HEK293 (cell line): Measurements from ENCODE around the gene KCNK1.
"Not testable (repeated sequence)": the region's sequence is repeated elsewhere in the genome, so short reads cannot be mapped to it uniquely, and the experiment has no call there.

Experiments
- CTCF ChIA-PET: fragments of 350-600 bp; formaldehyde crosslinking; extraction: SDS; loops from one replicate; lab custom pipeline; 2021; ENCODE audit warnings: antibody characterized with exemption; lab: Yijun Ruan, JAX
- POLR2A ChIA-PET: fragments of 300-600 bp; formaldehyde crosslinking; extraction: SDS; loops from one replicate; lab custom pipeline; 2020; ENCODE audit warnings: antibody characterized with exemption, inconsistent platforms; lab: Yijun Ruan, JAX
- H3K27ac ChIP-seq: fragments of 200-500 bp; sonication (Bioruptor generic); 2 replicates; pipeline ENCODE4 v1.5.1; 2014; ENCODE audit warnings: low read depth, low read length, control low read depth, inconsistent platforms; ENCODE audit errors: extremely low read depth
- H3K36me3 ChIP-seq, 2 experiments: fragments of 200-500 bp in 1 of 2; sonication (Bioruptor generic) in 1 of 2; 1 replicate in 1 of 2; 2 replicates in 1 of 2; pipeline ENCODE4 v1.5.1; 2014 to 2017; ENCODE audit warnings: inconsistent platforms in 2 of 2, low read length in 2 of 2; ENCODE audit not compliant: control insufficient read depth in 2 of 2, insufficient read depth in 1 of 2
- H3K4me1 ChIP-seq: fragments of 200-500 bp; sonication (Bioruptor generic); 2 replicates; pipeline ENCODE4 v1.5.1; 2014; ENCODE audit warnings: mild to moderate bottlenecking, low read length, inconsistent platforms; ENCODE audit not compliant: control insufficient read depth, insufficient read depth
- H3K4me3 ChIP-seq: 2 replicates; pipeline ENCODE4 v1.5.1; 2011; ENCODE audit warnings: low read depth, mild to moderate bottlenecking, control low read depth, low read length, moderate library complexity
- H3K9me3 ChIP-seq: fragments of 200-500 bp; sonication (Bioruptor generic); 2 replicates; pipeline ENCODE4 v1.5.1; 2014; ENCODE audit warnings: low read depth, low read length, inconsistent platforms; ENCODE audit not compliant: control insufficient read depth, insufficient read depth
- BCL11A ChIP-seq: fragments of 450-650 bp; formaldehyde crosslinking; IDR thresholded peaks from 2 replicates; pipeline ENCODE4 v1.5.1; 2016; ENCODE audit warnings: low read depth, missing biosample characterization, missing genetic modification characterization
- BCL11B ChIP-seq: fragments of 450-650 bp; formaldehyde crosslinking; IDR thresholded peaks from 2 replicates; pipeline ENCODE4 v1.5.1; 2016; ENCODE audit warnings: low read depth, missing biosample characterization, missing genetic modification characterization
- EGR2 ChIP-seq: fragments of 450-650 bp; formaldehyde crosslinking; IDR thresholded peaks from 2 replicates; pipeline ENCODE4 v1.5.1; 2016; ENCODE audit warnings: low read depth, missing biosample characterization, missing genetic modification characterization
- GLIS2 ChIP-seq: fragments of 450-650 bp; formaldehyde crosslinking; IDR thresholded peaks from 2 replicates; pipeline ENCODE4 v1.5.1; 2016; ENCODE audit warnings: missing biosample characterization, missing genetic modification characterization
- OVOL3 ChIP-seq: fragments of 450-650 bp; formaldehyde crosslinking; IDR thresholded peaks from 2 replicates; pipeline ENCODE4 v1.5.1; 2016; ENCODE audit warnings: missing biosample characterization, missing genetic modification characterization
- SCRT1 ChIP-seq: fragments of 450-650 bp; formaldehyde crosslinking; IDR thresholded peaks from 2 replicates; pipeline ENCODE4 v1.5.1; 2016; ENCODE audit warnings: missing biosample characterization, missing genetic modification characterization, borderline replicate concordance
- SCRT2 ChIP-seq: fragments of 450-650 bp; formaldehyde crosslinking; IDR thresholded peaks from 2 replicates; pipeline ENCODE4 v1.5.1; 2016; ENCODE audit warnings: missing biosample characterization, missing genetic modification characterization
- ZBTB20 ChIP-seq: fragments of 450-650 bp; formaldehyde crosslinking; IDR thresholded peaks from 2 replicates; pipeline ENCODE4 v1.5.1; 2016; ENCODE audit warnings: missing biosample characterization, missing genetic modification characterization
- ZNF155 ChIP-seq: fragments of 450-650 bp; formaldehyde crosslinking; IDR thresholded peaks from 2 replicates; pipeline ENCODE4 v1.5.1; 2016; ENCODE audit warnings: missing biosample characterization, missing genetic modification characterization
- ZNF169 ChIP-seq: fragments of 450-650 bp; formaldehyde crosslinking; IDR thresholded peaks from 2 replicates; pipeline ENCODE4 v1.5.1; 2016; ENCODE audit warnings: missing biosample characterization, missing genetic modification characterization
- ZNF19 ChIP-seq: fragments of 450-650 bp; formaldehyde crosslinking; IDR thresholded peaks from 2 replicates; pipeline ENCODE4; 2016; ENCODE audit warnings: missing biosample characterization, missing genetic modification characterization, low read depth
- ZNF274 ChIP-seq, 2 experiments: fragments of 200-500 bp in 1 of 2; fragments of 450-650 bp in 1 of 2; sonication (Bioruptor generic) in 1 of 2; formaldehyde crosslinking in 1 of 2; IDR thresholded peaks; 2 replicates each; pipeline versions ENCODE4 v1.5.1 to v1.6.1; 2014 to 2016; ENCODE audit warnings: borderline replicate concordance in 1 of 2, inconsistent platforms in 1 of 2, low read length in 1 of 2, missing biosample characterization in 1 of 2, missing genetic modification characterization in 1 of 2
- ZNF514 ChIP-seq: fragments of 450-650 bp; formaldehyde crosslinking; IDR thresholded peaks from 2 replicates; pipeline ENCODE4 v1.5.1; 2016; ENCODE audit warnings: missing biosample characterization, missing genetic modification characterization
- ZNF529 ChIP-seq: fragments of 450-650 bp; formaldehyde crosslinking; IDR thresholded peaks from 2 replicates; pipeline ENCODE4 v1.5.1; 2017; ENCODE audit warnings: missing genetic modification characterization, missing biosample characterization; ENCODE audit not compliant: insufficient replicate concordance
- ZNF549 ChIP-seq: fragments of 450-650 bp; IDR thresholded peaks from 2 replicates; pipeline ENCODE4 v1.5.1; 2018; ENCODE audit warnings: missing biosample characterization, missing genetic modification characterization, mild to moderate bottlenecking, inconsistent platforms, moderate library complexity
- ZNF596 ChIP-seq: fragments of 450-650 bp; IDR thresholded peaks from 2 replicates; pipeline ENCODE4 v1.5.0; 2018; ENCODE audit warnings: missing biosample characterization, mild to moderate bottlenecking, missing genetic modification characterization, moderate library complexity
- ZNF660 ChIP-seq: fragments of 450-650 bp; IDR thresholded peaks from 2 replicates; pipeline ENCODE4 v1.5.1; 2018; ENCODE audit warnings: missing biosample characterization, mild to moderate bottlenecking, missing genetic modification characterization
- ZNF791 ChIP-seq: fragments of 450-650 bp; formaldehyde crosslinking; IDR thresholded peaks from 2 replicates; pipeline ENCODE4 v1.5.1; 2016; ENCODE audit warnings: missing biosample characterization, missing genetic modification characterization
- TF ChIP-seq, protein P1 (sequence below): fragments of 450-650 bp; formaldehyde crosslinking; IDR thresholded peaks from 2 replicates; pipeline ENCODE4 v1.5.1; 2017; ENCODE audit warnings: missing biosample characterization, missing genetic modification characterization
- TF ChIP-seq, protein P2 (sequence below): fragments of 450-650 bp; formaldehyde crosslinking; IDR thresholded peaks from 2 replicates; pipeline ENCODE4 v1.5.1; 2016; ENCODE audit warnings: missing biosample characterization, missing genetic modification characterization

The KCNK1 gene

DNA sequence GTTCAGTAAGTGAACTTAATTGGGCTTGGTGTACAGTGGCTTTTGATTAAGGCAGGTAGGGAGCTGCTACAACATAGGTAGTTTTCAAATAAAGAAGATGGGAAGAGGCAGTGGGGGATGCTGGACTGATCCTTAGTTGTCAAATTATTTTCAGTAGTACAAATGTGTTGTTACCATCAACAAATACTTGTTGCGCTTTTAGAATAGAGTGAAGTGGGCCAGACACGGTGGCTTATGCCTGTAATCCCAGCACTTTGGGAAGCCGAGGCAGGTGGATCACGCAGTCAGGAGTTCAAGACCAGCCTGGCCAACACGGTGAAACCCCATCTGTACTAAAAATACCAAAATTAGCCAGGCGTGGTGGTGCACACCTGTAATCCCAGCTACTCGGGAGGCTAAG lies 5.5 kb downstream of the KCNK1 start:
- H3K4me1 ChIP-seq, POLR2A ChIA-PET, H3K27ac ChIP-seq, H3K9me3 ChIP-seq, H3K4me3 ChIP-seq: not testable (repeated sequence)
- H3K36me3 ChIP-seq: peaks cover 8 to 19% of the 10 kb centered on the region in 2 experiments; a peak in 2 of 3 replicates
- peak; percentile 56; the same call in 1 of the 2 replicates for TF ChIP-seq SCRT1 (tag by site-specific recombination)
- peak; percentile 87 for TF ChIP-seq SCRT2 (tag by site-specific recombination)
- CTCF ChIA-PET: interaction anchor here (0.6 to 1.1 kb wide), 3 partner anchors 169 to 178 kb away, joined by 3 to 5 read pairs (median 3); no protein-coding TSS in a partner anchor

DNA sequence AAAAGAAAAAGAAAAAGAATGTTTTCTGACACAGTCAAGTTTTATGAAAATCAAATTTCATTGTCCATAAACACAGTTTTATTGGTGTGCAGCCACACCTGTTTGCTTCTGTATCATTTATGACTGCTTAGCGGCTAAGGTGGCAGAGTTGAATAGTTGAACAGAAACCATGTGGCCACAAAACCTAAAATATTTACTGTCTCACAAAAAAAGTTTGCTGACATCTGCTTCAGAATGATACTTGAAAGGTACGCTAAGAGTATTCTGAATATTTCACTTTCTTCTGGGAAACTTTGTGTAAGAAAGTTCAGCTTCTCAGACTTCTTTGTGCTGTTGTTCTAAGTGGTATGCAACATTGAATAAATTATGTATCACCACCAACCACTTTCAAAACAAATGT lies 6.2 kb downstream of the KCNK1 start:
- peaks cover 5% of the 10 kb centered on the region; the same call in 1 of the 2 replicates for H3K4me1 ChIP-seq
- H3K9me3 ChIP-seq: no peaks in the 10 kb centered on the region
- ChIA-PET CTCF (interaction anchor here (0.6 to 2.0 kb wide), 2 partner anchors 169 to 179 kb away, joined by 3 to 5 read pairs; no protein-coding TSS in a partner anchor), POLR2A (interaction anchor here (0.9 kb wide), 1 partner anchor 11 kb away, joined by 3 read pairs; no protein-coding TSS in a partner anchor)
- no peak overlapping the region for H3K27ac ChIP-seq
- peaks cover 8 to 19% of the 10 kb centered on the region in 2 experiments; a peak in 2 of 3 replicates for H3K36me3 ChIP-seq
- TF ChIP-seq GLIS2: no peak
- TF ChIP-seq, protein P1, sequence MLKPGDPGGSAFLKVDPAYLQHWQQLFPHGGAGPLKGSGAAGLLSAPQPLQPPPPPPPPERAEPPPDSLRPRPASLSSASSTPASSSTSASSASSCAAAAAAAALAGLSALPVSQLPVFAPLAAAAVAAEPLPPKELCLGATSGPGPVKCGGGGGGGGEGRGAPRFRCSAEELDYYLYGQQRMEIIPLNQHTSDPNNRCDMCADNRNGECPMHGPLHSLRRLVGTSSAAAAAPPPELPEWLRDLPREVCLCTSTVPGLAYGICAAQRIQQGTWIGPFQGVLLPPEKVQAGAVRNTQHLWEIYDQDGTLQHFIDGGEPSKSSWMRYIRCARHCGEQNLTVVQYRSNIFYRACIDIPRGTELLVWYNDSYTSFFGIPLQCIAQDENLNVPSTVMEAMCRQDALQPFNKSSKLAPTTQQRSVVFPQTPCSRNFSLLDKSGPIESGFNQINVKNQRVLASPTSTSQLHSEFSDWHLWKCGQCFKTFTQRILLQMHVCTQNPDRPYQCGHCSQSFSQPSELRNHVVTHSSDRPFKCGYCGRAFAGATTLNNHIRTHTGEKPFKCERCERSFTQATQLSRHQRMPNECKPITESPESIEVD: 0 out of 2 replicates have a peak, but pooled peaks have one; percentile 28
- no peak overlapping the region for H3K4me3 ChIP-seq

DNA sequence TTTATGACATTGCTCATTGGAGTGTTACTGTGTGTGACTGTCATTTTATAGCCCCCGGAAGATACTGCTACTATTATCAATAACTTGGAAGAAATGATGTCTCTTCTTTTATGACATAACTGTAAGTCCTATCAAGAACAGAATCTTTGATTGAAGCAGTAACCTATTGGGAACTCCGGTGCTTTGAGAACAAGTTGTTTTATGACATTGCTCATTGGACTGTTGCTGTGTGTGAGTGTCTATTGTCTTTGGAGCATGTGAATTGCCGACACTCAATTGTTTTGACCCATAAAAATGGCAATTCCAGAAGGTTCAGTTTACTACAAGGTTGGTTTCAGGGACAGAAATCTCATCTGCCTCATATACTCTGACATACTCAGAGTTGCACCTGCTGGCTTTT lies 8.0 kb downstream of the KCNK1 start:
- POLR2A ChIA-PET: no interaction called here
- Histone ChIP-seq H3K9me3 (no peaks in the 10 kb centered on the region), H3K36me3 (peaks cover 8 to 19% of the 10 kb centered on the region in 2 experiments; a peak in 2 of 3 replicates), H3K4me3 (no peak overlapping the region), H3K27ac (no peak overlapping the region), H3K4me1 (0 out of 2 replicates have a peak, but pooled peaks cover 2% of the 10 kb centered on the region)
- TF ChIP-seq ZBTB20 (no peak), ZNF155 (tag by site-specific recombination) (no peak), ZNF514 (tag by site-specific recombination) (no peak), EGR2 (tag by site-specific recombination) (no peak), BCL11A (tag by site-specific recombination) (no peak), ZNF169 (no peak), ZNF791 (no peak), BCL11B (tag by site-specific recombination) (no peak), OVOL3 (no peak), ZNF529 (tag by site-specific recombination) (no peak), ZNF19 (tag by site-specific recombination) (no peak)
- CTCF ChIA-PET: interaction anchor here (1.4 to 2.0 kb wide), 2 partner anchors 8 to 181 kb away, joined by 5 read pairs; partner anchors contain the start of gene KCNK1

DNA sequence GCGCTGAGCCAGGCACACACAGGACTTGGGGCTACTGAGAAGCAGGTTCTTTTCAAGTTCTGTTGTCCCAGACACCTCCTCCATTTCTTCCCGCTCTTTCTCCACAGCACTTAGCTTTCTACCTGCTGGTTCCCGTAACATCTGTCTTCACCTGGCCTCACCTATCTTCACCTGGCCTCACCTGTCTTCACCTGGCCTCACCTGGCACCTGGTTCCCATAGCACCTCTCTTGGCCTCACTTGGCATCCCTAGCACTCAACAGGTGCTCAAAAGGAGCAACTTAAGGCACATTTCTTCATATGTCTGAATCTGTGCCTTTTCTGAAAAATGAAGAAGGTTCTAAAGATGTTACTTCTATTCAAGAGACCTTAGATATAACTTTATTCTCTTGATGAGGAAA lies 10.4 kb downstream of the KCNK1 start:
- POLR2A ChIA-PET: no interaction called here
- TF ChIP-seq ZNF660 (tag by site-specific recombination) (no peak), ZNF274 (IDR thresholded peaks at IDR 0.05; ENCODE audit: low read length) (no peak), ZNF274 (tag by site-specific recombination; IDR thresholded peaks at IDR 0.05; ENCODE audit: borderline replicate concordance) (no peak), ZNF549 (tag by site-specific recombination) (no peak), ZNF596 (tag by site-specific recombination) (no peak)
- TF ChIP-seq, protein P2, sequence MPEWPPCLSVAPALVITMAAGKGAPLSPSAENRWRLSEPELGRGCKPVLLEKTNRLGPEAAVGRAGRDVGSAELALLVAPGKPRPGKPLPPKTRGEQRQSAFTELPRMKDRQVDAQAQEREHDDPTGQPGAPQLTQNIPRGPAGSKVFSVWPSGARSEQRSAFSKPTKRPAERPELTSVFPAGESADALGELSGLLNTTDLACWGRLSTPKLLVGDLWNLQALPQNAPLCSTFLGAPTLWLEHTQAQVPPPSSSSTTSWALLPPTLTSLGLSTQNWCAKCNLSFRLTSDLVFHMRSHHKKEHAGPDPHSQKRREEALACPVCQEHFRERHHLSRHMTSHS (tag by site-specific recombination): no peak

More for the DNA sequence above, 10.4 kb downstream of the KCNK1 start:
- Histone ChIP-seq H3K36me3 (peaks cover 0 to 9% of the 10 kb centered on the region in 2 experiments; a peak in 1 of 3 replicates), H3K9me3 (no peaks in the 10 kb centered on the region), H3K4me1 (0 out of 2 replicates have a peak, but pooled peaks cover 2% of the 10 kb centered on the region), H3K4me3 (no peak overlapping the region), H3K27ac (no peak overlapping the region)
- CTCF ChIA-PET: no interaction called here
